HepG2 (cell line): ENCODE measurements around the gene DLL3. TPM values are rescaled to one million over a fixed set of nuclear protein-coding genes. Genes with fewer than 3 reads are reported as not detected.

Source experiments
- AKAP8 ChIP-seq: sonication (generic); formaldehyde crosslinking; IDR thresholded peaks from 2 replicates; pipeline ENCODE4 v1.5.1; 2020; ENCODE audit warnings: mild to moderate bottlenecking, missing genetic modification reagents
- BHLHE40 ChIP-seq: IDR thresholded peaks from 2 replicates; pipeline ENCODE4 v1.6.1; 2011; ENCODE audit warnings: low read length, improper control_type of control experiment
- ERF ChIP-seq: IDR thresholded peaks from 2 replicates; pipeline ENCODE4 v1.6.1; 2018; ENCODE audit warnings: missing biosample characterization, missing genetic modification reagents
- ETV5 ChIP-seq: IDR thresholded peaks from 2 replicates; pipeline ENCODE4 v1.6.1; 2018; ENCODE audit warnings: missing biosample characterization, missing genetic modification reagents, inconsistent platforms, borderline replicate concordance
- HNF4A ChIP-seq: sonication (generic); formaldehyde crosslinking; IDR thresholded peaks from 2 replicates; pipeline ENCODE4 v1.4.0; 2020; ENCODE audit warnings: missing genetic modification reagents
- KAT7 ChIP-seq: IDR thresholded peaks from 2 replicates; pipeline ENCODE4 v1.6.1; 2018; ENCODE audit warnings: borderline replicate concordance, missing compliant biosample characterization
- KLF13 ChIP-seq: sonication (generic); formaldehyde crosslinking; IDR thresholded peaks from 2 replicates; pipeline ENCODE4 v1.4.0; 2020; ENCODE audit warnings: mild to moderate bottlenecking, missing genetic modification reagents
- NFE2 ChIP-seq: sonication (generic); formaldehyde crosslinking; IDR thresholded peaks from 2 replicates; pipeline ENCODE4 v1.4.0; 2020; ENCODE audit warnings: missing genetic modification reagents
- NFE2L1 ChIP-seq: sonication (generic); formaldehyde crosslinking; IDR thresholded peaks from 2 replicates; pipeline ENCODE4 v1.4.0; 2020; ENCODE audit warnings: missing genetic modification reagents, mild to moderate bottlenecking, borderline replicate concordance
- NR0B2 ChIP-seq: sonication (generic); formaldehyde crosslinking; IDR thresholded peaks from 2 replicates; pipeline ENCODE4 v1.4.0; 2020; ENCODE audit warnings: mild to moderate bottlenecking, missing genetic modification reagents
- PAX8 ChIP-seq: sonication (generic); formaldehyde crosslinking; IDR thresholded peaks from 2 replicates; pipeline ENCODE4 v1.8.0; 2022; ENCODE audit warnings: mild to moderate bottlenecking, missing genetic modification reagents, borderline replicate concordance
- TOE1 ChIP-seq: sonication (generic); formaldehyde crosslinking; IDR thresholded peaks from 2 replicates; pipeline ENCODE4 v1.4.0; 2020; ENCODE audit warnings: mild to moderate bottlenecking, missing genetic modification reagents
- ZBTB7B ChIP-seq: sonication (generic); formaldehyde crosslinking; IDR thresholded peaks from 2 replicates; pipeline ENCODE4 v1.4.0; 2020; ENCODE audit warnings: missing genetic modification reagents
- ZC3H4 ChIP-seq: sonication (generic); formaldehyde crosslinking; IDR thresholded peaks from 2 replicates; pipeline ENCODE4 v1.4.0; 2020; ENCODE audit warnings: missing genetic modification reagents, borderline replicate concordance
- ZNF124 ChIP-seq: sonication (generic); formaldehyde crosslinking; IDR thresholded peaks from 2 replicates; pipeline ENCODE4 v1.4.0; 2020; ENCODE audit warnings: missing genetic modification reagents
- ZNF407 ChIP-seq: sonication (generic); formaldehyde crosslinking; IDR thresholded peaks from one replicate; pipeline ENCODE4 v1.5.1; 2020; ENCODE audit warnings: mild to moderate bottlenecking, missing genetic modification reagents; ENCODE audit errors: not compliant biosample characterization
- ZNF512 ChIP-seq: sonication (generic); formaldehyde crosslinking; IDR thresholded peaks from 2 replicates; pipeline ENCODE4 v1.4.0; 2020; ENCODE audit warnings: mild to moderate bottlenecking, missing genetic modification reagents
- ZNF772 ChIP-seq: sonication (generic); formaldehyde crosslinking; IDR thresholded peaks from 2 replicates; pipeline ENCODE4 v1.5.0; 2020; ENCODE audit warnings: mild to moderate bottlenecking, missing genetic modification reagents
- ZNF878 ChIP-seq: sonication (generic); formaldehyde crosslinking; IDR thresholded peaks from 2 replicates; pipeline ENCODE4 v1.8.1; 2023; ENCODE audit warnings: mild to moderate bottlenecking, missing genetic modification reagents, moderate library complexity
- polyA plus RNA-seq, 8 experiments: library from polyadenylated mRNA; depleted of rRNA in 3 of 8; stranded (reverse) in 7 of 8; unstranded in 1 of 8; fragments of >200 nt; fragmentation: Illumina TruSeq in 4 of 8; extraction: Trizol in 4 of 8; gene quantifications; 2 replicates each; pipeline versions ENCODE4 v1.2.1 to v1.2.3, GENCODE V29; 2011 to 2016; ENCODE audit warnings: low read depth in 4 of 8, missing spikeins in 1 of 8, mixed read lengths in 1 of 8; ENCODE audit not compliant: insufficient read depth in 1 of 8
- total RNA-seq, 5 experiments: library from RNA; depleted of rRNA; stranded (reverse); fragments of >200 nt; fragmentation: Illumina TruSeq; extraction: Trizol; gene quantifications; 2 replicates each; pipeline ENCODE4 v1.2.3, GENCODE V29; 2016; ENCODE audit warnings: low read depth in 1 of 5

Gene DLL3
- total and polyA plus RNA-seq, 2 of the 13 experiments (the other 11 are each of a cell fraction or from before 2014, with no cell fraction given) = 0.35 to 0.55 TPM

- TF ChIP-seq NR0B2 (CRISPR knock-in tag) = peak; percentile 96
- TF ChIP-seq ZBTB7B = peak; percentile 37; the same call in 1 of the 2 replicates
- no peak; the same call in 1 of the 2 replicates for TF ChIP-seq ZNF124 (CRISPR knock-in tag)
- TF ChIP-seq TOE1 = peak; percentile 61; the same call in 1 of the 2 replicates
- no peak for TF ChIP-seq NFE2
- peak; percentile 86 for TF ChIP-seq ERF (CRISPR knock-in tag)
- TF ChIP-seq BHLHE40 = peak; percentile 82
- no peak for TF ChIP-seq ZC3H4 (CRISPR knock-in tag)
- TF ChIP-seq ZNF878 (CRISPR knock-in tag) = no peak
- TF ChIP-seq ZNF772 (CRISPR knock-in tag) = peak; percentile 76; the same call in 1 of the 2 replicates
- TF ChIP-seq KAT7 (CRISPR knock-in tag) = no peak
- no peak for TF ChIP-seq NFE2L1
- TF ChIP-seq ZNF407 = peak; percentile 48
- no peak for TF ChIP-seq KLF13
- TF ChIP-seq HNF4A = no peak
- TF ChIP-seq PAX8 (CRISPR knock-in tag) = no peak; the same call in 1 of the 2 replicates
- no peak for TF ChIP-seq ETV5 (CRISPR knock-in tag)
- peak; percentile 84 for TF ChIP-seq AKAP8 (CRISPR knock-in tag)
- TF ChIP-seq ZNF512 = no peak
Observed at GRCh38 chr19:39506944-39507714, 8.4 kb downstream of the DLL3 start (continued).
